ENCODE data around the gene TMBIM4.

GRCh38 chr12:66187036-66187435 lies 17.2 kb upstream of the TMBIM4 start:
- TF ChIP-seq CTCF (IDR thresholded peaks at IDR 0.05 in 4 of 5, conservative IDR thresholded peaks at IDR 0.05 in 1 of 5) (no peak), POLR2A (IDR thresholded peaks at IDR 0.05) (no peak)

Data from gastrocnemius medialis (tissue), 4 donors.